Smooth muscle cell (in vitro differentiated cells): Measurements from ENCODE around the gene PALD1. TPM values are rescaled to one million over a fixed set of nuclear protein-coding genes. Genes with fewer than 3 reads are reported as not detected.

Source experiments
- DNase-seq: peaks from one replicate; lab custom pipeline; 2025; ENCODE audit not compliant: unreplicated experiment; lab: John Stamatoyannopoulos, UW
- H2AFZ ChIP-seq: fragments of 200-600 bp; sonication (generic); 2 replicates; pipeline ENCODE4 v1.6.0; 2016; ENCODE audit warnings: antibody characterized with exemption, low read depth, mild to moderate bottlenecking
- H3F3A ChIP-seq: fragments of 200-600 bp; sonication (generic); 2 replicates; pipeline ENCODE4 v1.6.0; 2017; ENCODE audit warnings: antibody characterized with exemption, low read depth
- H3K27ac ChIP-seq: fragments of 200-600 bp; sonication (generic); 2 replicates; pipeline ENCODE4 v1.5.1; 2016; ENCODE audit warnings: low read depth, mild to moderate bottlenecking
- H3K27me3 ChIP-seq: fragments of 200-600 bp; sonication (generic); 2 replicates; pipeline ENCODE4 v1.6.1; 2016; ENCODE audit warnings: low read depth, mild to moderate bottlenecking
- H3K36me3 ChIP-seq: fragments of 200-600 bp; sonication (generic); 2 replicates; pipeline ENCODE4 v1.5.1; 2016; ENCODE audit warnings: low read depth
- H3K4me1 ChIP-seq: fragments of 200-600 bp; sonication (generic); 2 replicates; pipeline ENCODE4 v1.5.1; 2016; ENCODE audit warnings: low read depth
- H3K4me2 ChIP-seq: fragments of 200-600 bp; sonication (generic); 2 replicates; pipeline ENCODE4 v1.6.0; 2016; ENCODE audit warnings: mild to moderate bottlenecking
- H3K4me3 ChIP-seq: fragments of 200-600 bp; sonication (generic); 2 replicates; pipeline ENCODE4 v1.5.1; 2016; ENCODE audit warnings: mild to moderate bottlenecking
- H3K79me2 ChIP-seq: fragments of 200-600 bp; sonication (generic); 2 replicates; pipeline ENCODE4 v1.6.0; 2016; ENCODE audit warnings: low read depth, mild to moderate bottlenecking
- H3K9ac ChIP-seq: fragments of 200-600 bp; sonication (generic); 2 replicates; pipeline ENCODE4 v1.6.0; 2016; ENCODE audit warnings: low read depth
- H3K9me3 ChIP-seq: fragments of 200-600 bp; sonication (generic); replicated peaks from 2 replicates; pipeline ENCODE4 v1.5.1; 2016; ENCODE audit warnings: low read depth
- H4K20me1 ChIP-seq: fragments of 200-600 bp; sonication (generic); 2 replicates; pipeline ENCODE4 v1.6.0; 2016; ENCODE audit warnings: low read depth
- CTCF ChIP-seq: fragments of 200-600 bp; sonication (generic); IDR thresholded peaks from 2 replicates; pipeline ENCODE4 v1.5.1; 2017; ENCODE audit warnings: borderline replicate concordance, mild to moderate bottlenecking, antibody characterized with exemption; ENCODE audit not compliant: insufficient read depth, poor library complexity, severe bottlenecking
- WGBS: methylation state at CpG from one replicate; pipeline ENCODE4 v1.1.7; 2016; ENCODE audit warnings: low lambda C conversion rate; 5-methylcytosine and 5-hydroxymethylcytosine counted together
- polyA plus RNA-seq: library from polyadenylated mRNA; unstranded; fragments of >200 nt; fragmentation: Nextera tagmentation; extraction: Ambion mirVana; gene quantifications from 2 replicates; pipeline ENCODE4 v1.2.1, GENCODE V29; 2016
- total RNA-seq: library from RNA; depleted of rRNA; stranded (reverse); fragments of >200 nt; gene quantifications from 2 replicates; pipeline ENCODE4 v1.2.3, GENCODE V29; 2014

The PALD1 gene
- total and polyA plus RNA-seq, 2 experiments from 2014 or later, result 1.4 to 2.2 TPM

GRCh38 chr10:70571636-70572439 lies 93.3 kb downstream of the PALD1 start:
- 90% methylated on average over 16 of the region's 16 CpGs for WGBS
- Histone ChIP-seq H3K4me1 (peaks cover 7% of the 10 kb centered on the region), H3K4me3 (no peak overlapping the region), H3K4me2 (no peak overlapping the region), H3K27me3 (no peaks in the 10 kb centered on the region), H3K36me3 (no peaks in the 10 kb centered on the region), H2AFZ (no peak overlapping the region), H3K9ac (no peak overlapping the region), H3K27ac (no peak overlapping the region), H3K9me3 (no peaks in the 10 kb centered on the region), H3K79me2 (no peaks in the 10 kb centered on the region), H4K20me1 (no peaks in the 10 kb centered on the region), H3F3A (peaks cover 9% of the 10 kb centered on the region)
- no peak for TF ChIP-seq CTCF
- DNase-seq, result no peak

GRCh38 chr10:70573599-70574506 lies 95.3 kb downstream of the PALD1 start:
- H3K79me2 ChIP-seq, result no peaks in the 10 kb centered on the region
- no peak overlapping the region for H3K4me3 ChIP-seq
- no peaks in the 10 kb centered on the region for H3K9me3 ChIP-seq
- no peak overlapping the region for H2AFZ ChIP-seq
- no peaks in the 10 kb centered on the region for H3K27me3 ChIP-seq
- no peak for DNase-seq
- H3K4me2 ChIP-seq, result no peak overlapping the region
- peaks cover 9% of the 10 kb centered on the region for H3F3A ChIP-seq
- no peak for TF ChIP-seq CTCF
- no peak overlapping the region for H3K9ac ChIP-seq
- H3K36me3 ChIP-seq, result no peaks in the 10 kb centered on the region
- no peak overlapping the region for H3K27ac ChIP-seq
- WGBS, result 94% methylated on average over 11 of the region's 11 CpGs
- H4K20me1 ChIP-seq, result no peaks in the 10 kb centered on the region
- peaks cover 7% of the 10 kb centered on the region for H3K4me1 ChIP-seq

GRCh38 chr10:70575486-70575873 lies 96.9 kb downstream of the PALD1 start:
- Histone ChIP-seq H2AFZ (no peak overlapping the region), H3K27ac (no peak overlapping the region), H3K9me3 (no peaks in the 10 kb centered on the region), H3F3A (peaks cover 9% of the 10 kb centered on the region), H4K20me1 (no peaks in the 10 kb centered on the region), H3K4me1 (peaks cover 7% of the 10 kb centered on the region), H3K9ac (no peak overlapping the region), H3K4me2 (peak overlapping the region; percentile 29), H3K27me3 (no peaks in the 10 kb centered on the region), H3K79me2 (no peaks in the 10 kb centered on the region), H3K4me3 (no peak overlapping the region), H3K36me3 (no peaks in the 10 kb centered on the region)
- no peak for TF ChIP-seq CTCF
- WGBS, result 48% methylated on average over 4 of the region's 4 CpGs
- DNase-seq, result no peak
